IPS DF 4.7 (cell line): ENCODE results near the gene MB21D2.

ENCODE experiments used
- DNase-seq: peaks from one replicate; pipeline ENCODE4 v3.0.0-alpha.2; 2013; ENCODE audit warnings: low spot score; ENCODE audit errors: extremely low read depth

MB21D2 gene

GRCh38 chr3:192835818-192836815 is 81.5 kb downstream of the MB21D2 start:
- no peak for DNase-seq

GRCh38 chr3:192834428-192834827 is 83.2 kb downstream of the MB21D2 start:
- no peak for DNase-seq

GRCh38 chr3:192833177-192833890 is 84.3 kb downstream of the MB21D2 start:
- no peak for DNase-seq

- DNase-seq = no peak
These were observed 85.8 kb downstream of the MB21D2 start for GRCh38 chr3:192831801-192832347.

GRCh38 chr3:192831111-192831644 is 86.5 kb downstream of the MB21D2 start:
- DNase-seq = no peak

- no peak for DNase-seq
These were observed 87.2 kb downstream of the MB21D2 start for GRCh38 chr3:192830291-192831110.

- no peak for DNase-seq
These were observed 89.6 kb downstream of the MB21D2 start for GRCh38 chr3:192827863-192828594.

GRCh38 chr3:192827208-192827607 is 90.4 kb downstream of the MB21D2 start:
- no peak for DNase-seq

- DNase-seq = no peak
These were observed 91.2 kb downstream of the MB21D2 start for GRCh38 chr3:192826214-192827006.

GRCh38 chr3:192825657-192826200 is 91.9 kb downstream of the MB21D2 start:
- DNase-seq = no peak

- no peak for DNase-seq
These were observed 92.4 kb downstream of the MB21D2 start for GRCh38 chr3:192825216-192825615.

- no peak for DNase-seq
These were observed 93.3 kb downstream of the MB21D2 start for GRCh38 chr3:192824313-192824712.

- no peak for DNase-seq
These were observed 96.5 kb downstream of the MB21D2 start for GRCh38 chr3:192821161-192821560.

- no peak for DNase-seq
These were observed 97.5 kb downstream of the MB21D2 start for GRCh38 chr3:192820161-192820560.

GRCh38 chr3:192819001-192819569 is 98.6 kb downstream of the MB21D2 start:
- no peak for DNase-seq

- no peak for DNase-seq
These were observed 99.5 kb downstream of the MB21D2 start for GRCh38 chr3:192818126-192818525.

- no peak for DNase-seq
These were observed 100.2 kb downstream of the MB21D2 start for GRCh38 chr3:192817506-192817905.

- DNase-seq = no peak
These were observed 100.6 kb downstream of the MB21D2 start for GRCh38 chr3:192817053-192817452.

- DNase-seq = no peak
These were observed 101.3 kb downstream of the MB21D2 start for GRCh38 chr3:192816351-192816750.
